ENCODE results near the gene HOXB13. TPM values are rescaled to one million over a fixed set of nuclear protein-coding genes. Genes with fewer than 3 reads are reported as not detected.

Gene HOXB13
- total RNA-seq, 3 donors from 2014 or later (not counting 1 experiment from before 2014, with no cell fraction given) = not detected

GRCh38 chr17:48732688-48733629 is 4.4 kb upstream of the HOXB13 start:
- intact Hi-C loops (cut with micrococcal nuclease) = no loop called here
- Histone ChIP-seq H3K36me3 (ENCODE audit: control insufficient read depth, insufficient read depth, low read length) (no peaks in the 10 kb centered on the region), H3K9me3 (ENCODE audit: control insufficient read depth, insufficient read depth, low read length) (no peaks in the 10 kb centered on the region), H3K27ac (ENCODE audit: low read length) (no peak overlapping the region), H3K4me3 (ENCODE audit: low read length) (no peak overlapping the region), H3K4me1 (ENCODE audit: control insufficient read depth, insufficient read depth, low read length) (peaks cover 18% of the 10 kb centered on the region), H3K27me3 (ENCODE audit: control insufficient read depth, insufficient read depth, low read length) (peaks cover 68% of the 10 kb centered on the region)
- Mint-ChIP-seq H3K36me3 (no peaks in the 10 kb centered on the region), H3K9me3 (no peaks in the 10 kb centered on the region), H3K4me3 (no peak overlapping the region), H3K27me3 (ENCODE audit: low read depth in 2 of 2) (peaks cover 80 to 94% of the 10 kb centered on the region in 2 donors), H3K4me1 (peaks cover 14 to 23% of the 10 kb centered on the region in 2 donors), H3K27ac (no peak overlapping the region)
- no peak for TF ChIP-seq CTCF (IDR thresholded peaks at IDR 0.05)
- no peak for ATAC-seq
- 6% methylated on average over 50 of the region's 50 CpGs for WGBS (ENCODE audit: insufficient coverage)
- no peak for DNase-seq

- ATAC-seq = no peak
- no peaks in the 10 kb centered on the region for H3K36me3 ChIP-seq (ENCODE audit: control insufficient read depth, insufficient read depth, low read length)
- TF ChIP-seq CTCF (IDR thresholded peaks at IDR 0.05) = no peak
- no peaks in the 10 kb centered on the region for H3K9me3 ChIP-seq (ENCODE audit: control insufficient read depth, insufficient read depth, low read length)
- peaks cover 78% of the 10 kb centered on the region for H3K27me3 ChIP-seq (ENCODE audit: control insufficient read depth, insufficient read depth, low read length)
- no peak overlapping the region for H3K4me3 ChIP-seq (ENCODE audit: low read length)
- no peak overlapping the region for H3K4me3 Mint-ChIP-seq
- H3K36me3 Mint-ChIP-seq = no peaks in the 10 kb centered on the region
- H3K9me3 Mint-ChIP-seq = no peaks in the 10 kb centered on the region
- H3K27ac Mint-ChIP-seq = no peak overlapping the region
- no peak overlapping the region for H3K27ac ChIP-seq (ENCODE audit: low read length)
- H3K27me3 Mint-ChIP-seq (ENCODE audit: low read depth in 2 of 2) = peaks cover 81 to 94% of the 10 kb centered on the region in 2 donors
- peaks cover 18% of the 10 kb centered on the region for H3K4me1 ChIP-seq (ENCODE audit: control insufficient read depth, insufficient read depth, low read length)
- DNase-seq = no peak
- H3K4me1 Mint-ChIP-seq = peaks cover 14 to 24% of the 10 kb centered on the region in 2 donors
- intact Hi-C loops (cut with micrococcal nuclease) = no loop called here
Observed at GRCh38 chr17:48731355-48731754, 2.8 kb upstream of the HOXB13 start.

GRCh38 chr17:48730240-48730550 is 1.6 kb upstream of the HOXB13 start:
- H3K4me1 Mint-ChIP-seq = peaks cover 16 to 26% of the 10 kb centered on the region in 2 donors
- intact Hi-C loops (cut with micrococcal nuclease) = no loop called here

More at GRCh38 chr17:48730240-48730550, 1.6 kb upstream of the HOXB13 start:
- Histone ChIP-seq H3K36me3 (ENCODE audit: control insufficient read depth, insufficient read depth, low read length) (no peaks in the 10 kb centered on the region), H3K27me3 (ENCODE audit: control insufficient read depth, insufficient read depth, low read length) (peaks cover 82% of the 10 kb centered on the region), H3K27ac (ENCODE audit: low read length) (no peak overlapping the region), H3K4me1 (ENCODE audit: control insufficient read depth, insufficient read depth, low read length) (peaks cover 23% of the 10 kb centered on the region), H3K9me3 (ENCODE audit: control insufficient read depth, insufficient read depth, low read length) (no peaks in the 10 kb centered on the region), H3K4me3 (ENCODE audit: low read length) (no peak overlapping the region)
- ATAC-seq (no peak), DNase-seq (no peak)
- Mint-ChIP-seq H3K4me3 (peak overlapping the region; percentile 40), H3K9me3 (no peaks in the 10 kb centered on the region), H3K27ac (peak overlapping the region in 1 of 2 donors; percentile 12), H3K36me3 (no peaks in the 10 kb centered on the region), H3K27me3 (ENCODE audit: low read depth in 2 of 2) (peaks cover 80 to 94% of the 10 kb centered on the region in 2 donors)
- WGBS (ENCODE audit: insufficient coverage) = 54% methylated on average over 3 of the region's 3 CpGs
- TF ChIP-seq CTCF (IDR thresholded peaks at IDR 0.05) = no peak

All from natural killer cell (primary cell).